K562 (cell line): ENCODE measurements around the gene MS4A1. TPM values are rescaled to one million over a fixed set of nuclear protein-coding genes. Genes with fewer than 3 reads are reported as not detected.

Experiments
- ATAC-seq: fragments of 200-7000 bp; cut with Tn5 transposase; 3 replicates; pipeline ENCODE4 v1.9.1; 2020; ENCODE audit warnings: moderate library complexity
- BruUV-seq: library from RNA; stranded (reverse); fragments of 400-500 nt; replicated peaks from 2 replicates; lab custom pipeline; 2021; lab: Mats Ljungman, UMichigan
- CTCF ChIA-PET: fragments of 300-600 bp; formaldehyde crosslinking; extraction: SDS; loops from one replicate; lab custom pipeline; 2021; ENCODE audit warnings: low intra/inter-chr PET ratio; lab: Yijun Ruan, JAX
- POLR2A ChIA-PET: fragments of 300-600, 350-650 bp; sonication (Branson Sonifier 250); formaldehyde crosslinking; extraction: SDS; loops from one replicate; lab custom pipeline; 2021; ENCODE audit warnings: antibody characterized with exemption, inconsistent platforms; lab: Yijun Ruan, JAX
- DNase-seq, 4 experiments: peaks; one replicate each; pipeline versions ENCODE4 v3.0.0 to v3.0.0-alpha.2; 2011 to 2018; ENCODE audit warnings: low spot score in 3 of 4, mixed read lengths in 3 of 4; ENCODE audit errors: extremely low read depth in 1 of 4
- FAIRE-seq: peaks from 2 replicates; lab custom pipeline; 2011; peaks lifted over from hg19 to GRCh38; lab: Jason Lieb, UNC
- H2AFZ ChIP-seq: 2 replicates; pipeline ENCODE4 v1.6.0; 2011; ENCODE audit warnings: low read depth, low read length, control low read depth, inconsistent platforms
- H3K27ac ChIP-seq: fragments of 200-600 bp; 3 replicates; pipeline ENCODE4 v1.8.0; 2011; ENCODE audit warnings: low read depth, mild to moderate bottlenecking, control low read depth, inconsistent platforms, low read length, moderate library complexity, mixed read lengths; ENCODE audit errors: extremely low read depth
- H3K27me3 ChIP-seq, 2 experiments: fragments of 300-600 bp in 1 of 2; 2 replicates in 1 of 2; 3 replicates in 1 of 2; pipeline versions ENCODE4 v1.6.0 to v1.8.0; 2011; ENCODE audit warnings: inconsistent platforms in 2 of 2, low read length in 2 of 2, mild to moderate bottlenecking in 1 of 2, mixed read lengths in 1 of 2, moderate library complexity in 1 of 2; ENCODE audit not compliant: control insufficient read depth in 2 of 2, insufficient read depth in 2 of 2
- H3K36me3 ChIP-seq: fragments of 300-600 bp; 3 replicates; pipeline ENCODE4 v1.8.0; 2011; ENCODE audit warnings: mild to moderate bottlenecking, low read length, inconsistent platforms; ENCODE audit not compliant: control insufficient read depth, insufficient read depth
- H3K4me1 ChIP-seq, 2 experiments: fragments of 200-600 bp in 1 of 2; replicated peaks in 1 of 2; 2 replicates in 1 of 2; 3 replicates in 1 of 2; pipeline versions ENCODE4 v1.5.1 to v1.8.0; 2011; ENCODE audit warnings: inconsistent platforms in 2 of 2, low read length in 2 of 2, mild to moderate bottlenecking in 1 of 2, mixed read lengths in 1 of 2, moderate library complexity in 1 of 2; ENCODE audit not compliant: control insufficient read depth in 2 of 2, insufficient read depth in 2 of 2
- H3K4me2 ChIP-seq: 2 replicates; pipeline ENCODE4 v1.6.1; 2011; ENCODE audit warnings: low read length, control low read depth, inconsistent platforms, mixed read lengths; ENCODE audit not compliant: insufficient read depth
- H3K4me3 ChIP-seq: fragments of 200-600 bp; sonication (generic), shearing (Covaris generic); 2 replicates; pipeline ENCODE4 v1.5.1; 2016; ENCODE audit warnings: control low read depth, inconsistent platforms
- H3K79me2 ChIP-seq: fragments of 200-600 bp; 3 replicates; pipeline ENCODE4 v1.8.0; 2011; ENCODE audit warnings: low read length, inconsistent platforms; ENCODE audit not compliant: control insufficient read depth, insufficient read depth
- H3K9ac ChIP-seq, 2 experiments: 2 replicates each; pipeline versions ENCODE4 v1.6.0 to v1.6.1; 2011; ENCODE audit warnings: low read depth in 2 of 2, low read length in 2 of 2, control low read depth in 1 of 2, inconsistent platforms in 1 of 2, mild to moderate bottlenecking in 1 of 2, mixed read lengths in 1 of 2; ENCODE audit not compliant: insufficient read depth in 1 of 2
- H3K9me1 ChIP-seq: one replicate; pipeline ENCODE4 v1.6.0; 2011; ENCODE audit warnings: inconsistent platforms, mild to moderate bottlenecking, low read length, moderate library complexity; ENCODE audit not compliant: control insufficient read depth, insufficient read depth
- H3K9me3 ChIP-seq: replicated peaks from 2 replicates; pipeline ENCODE4 v1.5.1; 2011; ENCODE audit warnings: low read depth, low read length, inconsistent platforms; ENCODE audit not compliant: control insufficient read depth, insufficient read depth
- H4K20me1 ChIP-seq: replicated peaks from 2 replicates; pipeline ENCODE4 v1.6.1; 2011; ENCODE audit warnings: low read length, inconsistent platforms, mixed read lengths; ENCODE audit not compliant: control insufficient read depth, insufficient read depth
- CBFB ChIP-seq: sonication (generic); formaldehyde crosslinking; IDR thresholded peaks from 2 replicates; pipeline ENCODE4 v1.4.0; 2020; ENCODE audit warnings: mild to moderate bottlenecking, missing genetic modification reagents
- ETV5 ChIP-seq: sonication (generic); formaldehyde crosslinking; IDR thresholded peaks from 2 replicates; pipeline ENCODE4 v1.4.0; 2020; ENCODE audit warnings: low read depth, mild to moderate bottlenecking, missing genetic modification reagents
- JUND ChIP-seq, 2 experiments: IDR thresholded peaks; 2 replicates in 1 of 2; 3 replicates in 1 of 2; pipeline ENCODE4 v1.6.1; 2011; ENCODE audit warnings: borderline replicate concordance in 2 of 2, low read depth in 2 of 2, low read length in 2 of 2, improper control_type of control experiment in 1 of 2, missing biosample characterization in 1 of 2, missing genetic modification characterization in 1 of 2, missing genetic modification reagents in 1 of 2
- KLF16 ChIP-seq: IDR thresholded peaks from 2 replicates; pipeline ENCODE4 v1.6.1; 2016; ENCODE audit warnings: antibody characterized with exemption
- MEIS2 ChIP-seq: fragments of 450-650 bp; IDR thresholded peaks from 2 replicates; pipeline ENCODE4 v1.6.1; 2014; ENCODE audit warnings: mild to moderate bottlenecking; ENCODE audit not compliant: partially characterized antibody
- NBN ChIP-seq: fragments of 450-650 bp; IDR thresholded peaks from 2 replicates; pipeline ENCODE4 v1.6.1; 2016; ENCODE audit warnings: low read depth, mild to moderate bottlenecking
- RAD21 ChIP-seq, 2 experiments: fragments of 250-450 bp in 1 of 2; fragments of 450-650 bp in 1 of 2; sonication (Bioruptor Pico) in 1 of 2; formaldehyde crosslinking in 1 of 2; IDR thresholded peaks in 1 of 2; conservative IDR thresholded peaks in 1 of 2; 2 replicates each; pipeline versions ENCODE4 v1.4.0 to v1.8.0; 2020 to 2022; ENCODE audit warnings: mild to moderate bottlenecking in 2 of 2, moderate library complexity in 1 of 2
- RB1 ChIP-seq: fragments of 450-650 bp; IDR thresholded peaks from 2 replicates; pipeline ENCODE4 v1.6.1; 2017; ENCODE audit warnings: low read depth, mild to moderate bottlenecking
- SMC3 ChIP-seq: conservative IDR thresholded peaks from 2 replicates; pipeline ENCODE4 v1.6.1; 2011; ENCODE audit warnings: low read depth, low read length, improper control_type of control experiment; ENCODE audit not compliant: insufficient read depth
- STAT5B ChIP-seq: fragments of 250-450 bp; sonication (Bioruptor Pico); IDR thresholded peaks from 2 replicates; pipeline ENCODE4 v1.8.0; 2021; ENCODE audit warnings: mild to moderate bottlenecking, inconsistent platforms
- YY1 ChIP-seq, 3 experiments: IDR thresholded peaks; 2 replicates each; pipeline ENCODE4 v1.6.1; 2011; ENCODE audit warnings: low read length in 2 of 3, mild to moderate bottlenecking in 2 of 3, moderate library complexity in 2 of 3, borderline replicate concordance in 1 of 3, control low read depth in 1 of 3, low read depth in 1 of 3; ENCODE audit not compliant: insufficient read depth in 3 of 3, insufficient replicate concordance in 2 of 3, control insufficient read depth in 1 of 3, insufficient read length in 1 of 3; ENCODE audit errors: extremely low read depth in 1 of 3
- ZNF165 ChIP-seq: fragments of 250-450 bp; sonication (Bioruptor Pico); IDR thresholded peaks from 2 replicates; pipeline ENCODE4 v1.4.0; 2020; ENCODE audit warnings: borderline replicate concordance
- WGBS: fragments of 100-300 bp; shearing (Covaris generic); methylation state at CpG from one replicate; pipeline ENCODE4 v1.1.6; 2016; ENCODE audit warnings: low coverage, mixed read lengths; ENCODE audit not compliant: insufficient coverage; ENCODE audit errors: missing lambda C conversion rate; 5-methylcytosine and 5-hydroxymethylcytosine counted together
- in situ Hi-C: fragments of 300-500 bp; cut with MboI; formaldehyde crosslinking; loops from 4 replicates; pipeline ENCODE4 v1.15.0; 2018; ENCODE audit warnings: inconsistent platforms, mixed read lengths
- intact Hi-C: fragments of 100-400 bp; cut with micrococcal nuclease; formaldehyde crosslinking; loops from 2 replicates; pipeline ENCODE4 v1.14.2; 2022
- polyA plus RNA-seq, 8 experiments: library from polyadenylated mRNA; depleted of rRNA in 4 of 8; stranded (reverse) in 5 of 8; unstranded in 3 of 8; fragments of >200 nt; fragmentation: Nextera tagmentation in 2 of 8; fragmentation: Illumina TruSeq in 1 of 8; extraction: Ambion mirVana in 2 of 8; extraction: Trizol in 1 of 8; gene quantifications; 2 replicates each; pipeline versions ENCODE4 v1.2.1 to v1.2.3, GENCODE V29; 2011 to 2014; ENCODE audit warnings: inconsistent platforms in 1 of 8, missing spikeins in 1 of 8
- total RNA-seq, 7 experiments: library from RNA; depleted of rRNA in 6 of 7; stranded (reverse); fragments of >200 nt in 6 of 7; fragmentation: Illumina TruSeq in 2 of 7; extraction: Trizol in 2 of 7; gene quantifications; 2 replicates each; pipeline versions ENCODE4 v1.2.1 to v1.2.3, GENCODE V29; 2011 to 2021; ENCODE audit warnings: low replicate concordance in 1 of 7
- TF ChIP-seq, protein P1 (sequence below): fragments of 450-650 bp; formaldehyde crosslinking; IDR thresholded peaks from 2 replicates; pipeline ENCODE4 v1.4.0; 2020; ENCODE audit warnings: mild to moderate bottlenecking, moderate library complexity
- TF ChIP-seq, protein P2 (sequence below), 3 experiments: IDR thresholded peaks in 2 of 3; conservative IDR thresholded peaks in 1 of 3; 2 replicates each; pipeline ENCODE4 v1.5.1; 2011 to 2012; ENCODE audit warnings: low read length in 3 of 3, mild to moderate bottlenecking in 3 of 3, control low read depth in 2 of 3, improper control_type of control experiment in 1 of 3, inconsistent platforms in 1 of 3, low read depth in 1 of 3, mixed read lengths in 1 of 3, moderate library complexity in 1 of 3; ENCODE audit not compliant: insufficient read depth in 2 of 3
- TF ChIP-seq, protein P3 (sequence below): fragments of 450-650 bp; formaldehyde crosslinking; IDR thresholded peaks from 2 replicates; pipeline ENCODE4 v1.4.0; 2020; ENCODE audit warnings: mild to moderate bottlenecking, moderate library complexity

The MS4A1 gene
- total and polyA plus RNA-seq, 9 of the 15 experiments (the other 6 are each of a cell fraction or from before 2014, with no cell fraction given), result 0.01 to 0.24 (median 0.03) TPM; not detected in 5

DNA sequence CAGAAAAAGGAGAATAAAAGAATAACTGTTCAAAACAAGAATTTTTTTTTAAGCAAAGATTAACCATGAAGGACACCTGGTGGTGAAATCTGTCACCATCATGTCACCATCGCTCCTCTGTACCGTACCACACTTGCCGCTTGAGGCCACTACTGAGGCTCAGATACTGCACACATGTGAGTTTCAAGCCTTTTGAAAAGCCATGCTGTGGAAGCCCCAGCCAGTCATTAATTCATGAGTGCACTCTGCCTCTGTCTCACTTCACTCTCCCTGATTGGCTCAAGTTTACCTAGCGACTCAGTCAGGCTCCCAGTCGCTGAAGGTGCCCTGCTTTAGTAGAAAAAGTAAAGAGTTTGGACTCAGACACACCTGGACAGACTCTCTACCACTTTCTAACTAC is 30.3 kb downstream of the MS4A1 start:
- Histone ChIP-seq H3K27ac (no peak overlapping the region), H3K36me3 (no peaks in the 10 kb centered on the region), H3K79me2 (no peaks in the 10 kb centered on the region), H3K4me2 (no peak overlapping the region), H3K27me3 (no peaks in the 10 kb centered on the region), H3K4me3 (no peak overlapping the region), H3K9ac (no peak overlapping the region), H4K20me1 (no peaks in the 10 kb centered on the region), H3K9me1 (no peaks in the 10 kb centered on the region), H3K4me1 (no peaks in the 10 kb centered on the region), H2AFZ (peak overlapping the region; percentile 56; the same call in 1 of the 2 replicates), H3K9me3 (no peaks in the 10 kb centered on the region)
- CTCF ChIA-PET, result interaction anchor here (1.4 to 2.0 kb wide), 2 partner anchors 122 to 152 kb away, joined by 4 to 15 read pairs; no protein-coding TSS in a partner anchor
- WGBS, result 2% methylated on average over 5 of the region's 5 CpGs
- POLR2A ChIA-PET, result no interaction called here
- no TSS peak for BruUV-seq
- in situ Hi-C loops (no loop called here), intact Hi-C loops (loop anchor here (2.0 to 10.0 kb wide), 3 partner anchors 121 to 219 kb away; no protein-coding TSS in a partner anchor)
- peak; percentile 57 to 64 (median 62) for DNase-seq
- peak; percentile 100 for ATAC-seq
- peak; percentile 84 for FAIRE-seq
- TF ChIP-seq RB1 (peak; percentile 31; the same call in 1 of the 2 replicates), JUND (IDR thresholded peaks at IDR 0.05; ENCODE audit: borderline replicate concordance, low read depth, low read length) (0 out of 2 replicates have a peak, but pooled peaks have one; percentile 21), JUND (tag; IDR thresholded peaks at IDR 0.05; ENCODE audit: borderline replicate concordance, low read depth, low read length) (no peak), RAD21 (CRISPR knock-in tag; conservative IDR thresholded peaks at IDR 0.05 in 1 of 2, IDR thresholded peaks at IDR 0.05 in 1 of 2) (peak; percentile 46 to 65), ZNF165 (CRISPR knock-in tag) (no peak), KLF16 (peak; percentile 52; the same call in 1 of the 2 replicates), STAT5B (no peak), MEIS2 (peak; percentile 18), SMC3 (peak; percentile 41; the same call in 1 of the 2 replicates), CBFB (CRISPR knock-in tag) (no peak), NBN (no peak), YY1 (IDR thresholded peaks at IDR 0.05; ENCODE audit: borderline replicate concordance in 1 of 3, control insufficient read depth in 1 of 3, extremely low read depth in 1 of 3, insufficient read depth in 3 of 3, insufficient read length in 1 of 3, insufficient replicate concordance in 2 of 3, low read depth in 1 of 3, low read length in 2 of 3) (peak in 1 of 3 experiments; percentile 21), ETV5 (CRISPR knock-in tag) (no peak)
- TF ChIP-seq, protein P1, sequence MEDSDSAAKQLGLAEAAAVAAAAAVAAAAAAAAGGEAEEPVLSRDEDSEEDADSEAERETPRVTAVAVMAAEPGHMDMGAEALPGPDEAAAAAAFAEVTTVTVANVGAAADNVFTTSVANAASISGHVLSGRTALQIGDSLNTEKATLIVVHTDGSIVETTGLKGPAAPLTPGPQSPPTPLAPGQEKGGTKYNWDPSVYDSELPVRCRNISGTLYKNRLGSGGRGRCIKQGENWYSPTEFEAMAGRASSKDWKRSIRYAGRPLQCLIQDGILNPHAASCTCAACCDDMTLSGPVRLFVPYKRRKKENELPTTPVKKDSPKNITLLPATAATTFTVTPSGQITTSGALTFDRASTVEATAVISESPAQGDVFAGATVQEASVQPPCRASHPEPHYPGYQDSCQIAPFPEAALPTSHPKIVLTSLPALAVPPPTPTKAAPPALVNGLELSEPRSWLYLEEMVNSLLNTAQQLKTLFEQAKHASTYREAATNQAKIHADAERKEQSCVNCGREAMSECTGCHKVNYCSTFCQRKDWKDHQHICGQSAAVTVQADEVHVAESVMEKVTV (CRISPR knock-in tag), result peak; percentile 43
- TF ChIP-seq, protein P2, sequence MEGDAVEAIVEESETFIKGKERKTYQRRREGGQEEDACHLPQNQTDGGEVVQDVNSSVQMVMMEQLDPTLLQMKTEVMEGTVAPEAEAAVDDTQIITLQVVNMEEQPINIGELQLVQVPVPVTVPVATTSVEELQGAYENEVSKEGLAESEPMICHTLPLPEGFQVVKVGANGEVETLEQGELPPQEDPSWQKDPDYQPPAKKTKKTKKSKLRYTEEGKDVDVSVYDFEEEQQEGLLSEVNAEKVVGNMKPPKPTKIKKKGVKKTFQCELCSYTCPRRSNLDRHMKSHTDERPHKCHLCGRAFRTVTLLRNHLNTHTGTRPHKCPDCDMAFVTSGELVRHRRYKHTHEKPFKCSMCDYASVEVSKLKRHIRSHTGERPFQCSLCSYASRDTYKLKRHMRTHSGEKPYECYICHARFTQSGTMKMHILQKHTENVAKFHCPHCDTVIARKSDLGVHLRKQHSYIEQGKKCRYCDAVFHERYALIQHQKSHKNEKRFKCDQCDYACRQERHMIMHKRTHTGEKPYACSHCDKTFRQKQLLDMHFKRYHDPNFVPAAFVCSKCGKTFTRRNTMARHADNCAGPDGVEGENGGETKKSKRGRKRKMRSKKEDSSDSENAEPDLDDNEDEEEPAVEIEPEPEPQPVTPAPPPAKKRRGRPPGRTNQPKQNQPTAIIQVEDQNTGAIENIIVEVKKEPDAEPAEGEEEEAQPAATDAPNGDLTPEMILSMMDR (IDR thresholded peaks at IDR 0.05 in 2 of 3, conservative IDR thresholded peaks at IDR 0.05 in 1 of 3; ENCODE audit: insufficient read depth in 2 of 3, low read depth in 1 of 3, low read length in 3 of 3), result peak; percentile 88 to 99 (median 99)
- TF ChIP-seq, protein P3, sequence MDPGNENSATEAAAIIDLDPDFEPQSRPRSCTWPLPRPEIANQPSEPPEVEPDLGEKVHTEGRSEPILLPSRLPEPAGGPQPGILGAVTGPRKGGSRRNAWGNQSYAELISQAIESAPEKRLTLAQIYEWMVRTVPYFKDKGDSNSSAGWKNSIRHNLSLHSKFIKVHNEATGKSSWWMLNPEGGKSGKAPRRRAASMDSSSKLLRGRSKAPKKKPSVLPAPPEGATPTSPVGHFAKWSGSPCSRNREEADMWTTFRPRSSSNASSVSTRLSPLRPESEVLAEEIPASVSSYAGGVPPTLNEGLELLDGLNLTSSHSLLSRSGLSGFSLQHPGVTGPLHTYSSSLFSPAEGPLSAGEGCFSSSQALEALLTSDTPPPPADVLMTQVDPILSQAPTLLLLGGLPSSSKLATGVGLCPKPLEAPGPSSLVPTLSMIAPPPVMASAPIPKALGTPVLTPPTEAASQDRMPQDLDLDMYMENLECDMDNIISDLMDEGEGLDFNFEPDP (CRISPR knock-in tag), result no peak
